OCI-LY3 (cell line): ENCODE measurements around the gene EPHA6.
A peak's percentile ranks its signal among the peaks of the same experiment; 100 is the strongest.
"Not testable (repeated sequence)": the region's sequence is repeated elsewhere in the genome, so short reads cannot be mapped to it uniquely, and the experiment has no call there.

Experiments used
- H2AFZ ChIP-seq: fragments of 200-600, 300-600 bp; shearing (Covaris generic); 2 replicates; pipeline ENCODE4 v1.6.0; 2014; ENCODE audit warnings: antibody characterized with exemption, low read depth, low read length
- H3K27ac ChIP-seq: fragments of 200-600, 300-600 bp; sonication (generic); 2 replicates; pipeline ENCODE4 v1.5.1; 2014; ENCODE audit warnings: mild to moderate bottlenecking, low read length, moderate library complexity, mixed read lengths
- H3K27me3 ChIP-seq: fragments of 200-600, 300-600 bp; sonication (generic); 2 replicates; pipeline ENCODE4 v1.6.1; 2014; ENCODE audit warnings: low read depth, low read length, mixed read lengths
- H3K36me3 ChIP-seq: fragments of 200-600, 300-600 bp; sonication (generic); replicated peaks from 2 replicates; pipeline ENCODE3; 2014; ENCODE audit warnings: low read depth, low read length, mixed read lengths
- H3K4me1 ChIP-seq: fragments of 300-600, 200-600 bp; sonication (generic); 2 replicates; pipeline ENCODE4 v1.6.1; 2014; ENCODE audit warnings: low read length, mixed read lengths
- H3K4me2 ChIP-seq: fragments of 200-600, 300-600 bp; sonication (generic); 2 replicates; pipeline ENCODE4 v1.6.1; 2014; ENCODE audit warnings: low read length, mixed read lengths
- H3K4me3 ChIP-seq: fragments of 300-600, 200-600 bp; sonication (generic); 2 replicates; pipeline ENCODE4 v1.5.1; 2014; ENCODE audit warnings: antibody characterized with exemption, mild to moderate bottlenecking, low read length, moderate library complexity
- H3K79me2 ChIP-seq: fragments of 300-600, 200-600 bp; shearing (Covaris generic); 2 replicates; pipeline ENCODE4 v1.6.1; 2014; ENCODE audit warnings: mild to moderate bottlenecking, low read length, mixed read lengths
- H3K9ac ChIP-seq: fragments of 300-600, 200-600 bp; shearing (Covaris generic); 2 replicates; pipeline ENCODE4 v1.6.0; 2014; ENCODE audit warnings: mild to moderate bottlenecking, low read length, moderate library complexity
- H3K9me3 ChIP-seq: fragments of 200-600, 300-600 bp; shearing (Covaris generic); 2 replicates; pipeline ENCODE4 v1.6.1; 2014; ENCODE audit warnings: low read length, mixed read lengths; ENCODE audit not compliant: insufficient read depth
- H4K20me1 ChIP-seq: fragments of 200-600, 300-600 bp; sonication (generic); 2 replicates; pipeline ENCODE4 v1.6.1; 2016; ENCODE audit warnings: low read length, mixed read lengths; ENCODE audit not compliant: insufficient read depth
- CTCF ChIP-seq: fragments of 200-600, 300-600 bp; sonication (generic); IDR thresholded peaks from 2 replicates; pipeline ENCODE4 v1.5.1; 2014; ENCODE audit warnings: antibody characterized with exemption, low read length, low read depth
- EZH2phosphoT487 ChIP-seq: fragments of 200-600 bp; shearing (Covaris generic); IDR thresholded peaks from 2 replicates; pipeline ENCODE4 v1.6.1; 2018; ENCODE audit warnings: antibody characterized with exemption, mixed run types, low read depth

Gene EPHA6

GRCh38 chr3:97612632-97613031, 798.2 kb downstream of the EPHA6 start:
- H3K9me3 ChIP-seq, result no peaks in the 10 kb centered on the region
- no peaks in the 10 kb centered on the region for H3K36me3 ChIP-seq
- no peaks in the 10 kb centered on the region for H3K27me3 ChIP-seq
- no peak overlapping the region for H3K27ac ChIP-seq
- no peak for TF ChIP-seq EZH2phosphoT487
- TF ChIP-seq CTCF, result no peak
- no peak overlapping the region for H3K9ac ChIP-seq
- no peak overlapping the region for H2AFZ ChIP-seq
- no peaks in the 10 kb centered on the region for H4K20me1 ChIP-seq
- no peak overlapping the region for H3K4me3 ChIP-seq
- no peak overlapping the region for H3K4me2 ChIP-seq
- no peaks in the 10 kb centered on the region for H3K79me2 ChIP-seq
- no peaks in the 10 kb centered on the region for H3K4me1 ChIP-seq

- Histone ChIP-seq H3K9ac (no peak overlapping the region), H3K36me3 (no peaks in the 10 kb centered on the region), H3K4me3 (no peak overlapping the region), H3K4me1 (no peaks in the 10 kb centered on the region), H3K27me3 (no peaks in the 10 kb centered on the region), H3K9me3 (no peaks in the 10 kb centered on the region), H4K20me1 (no peaks in the 10 kb centered on the region), H3K79me2 (no peaks in the 10 kb centered on the region), H3K27ac (no peak overlapping the region), H2AFZ (no peak overlapping the region), H3K4me2 (no peak overlapping the region)
- TF ChIP-seq EZH2phosphoT487 (no peak), CTCF (no peak)
Measured at GRCh38 chr3:97613139-97613538, 798.7 kb downstream of the EPHA6 start.

- H3K27me3 ChIP-seq, H3K79me2 ChIP-seq, H3K9me3 ChIP-seq, H3K36me3 ChIP-seq, H4K20me1 ChIP-seq, H3K4me1 ChIP-seq, H3K9ac ChIP-seq, H3K4me3 ChIP-seq, H2AFZ ChIP-seq, H3K4me2 ChIP-seq, H3K27ac ChIP-seq: not testable (repeated sequence)
Measured at GRCh38 chr3:97620514-97620913, 806.1 kb downstream of the EPHA6 start.

- no peaks in the 10 kb centered on the region for H3K9me3 ChIP-seq
- H3K4me2 ChIP-seq, result no peak overlapping the region
- H3K27ac ChIP-seq, result no peak overlapping the region
- no peak overlapping the region for H3K9ac ChIP-seq
- H3K4me1 ChIP-seq, result no peaks in the 10 kb centered on the region
- TF ChIP-seq EZH2phosphoT487 (no peak), CTCF (no peak)
- no peaks in the 10 kb centered on the region for H4K20me1 ChIP-seq
- no peaks in the 10 kb centered on the region for H3K36me3 ChIP-seq
- H3K27me3 ChIP-seq, result no peaks in the 10 kb centered on the region
- H2AFZ ChIP-seq, result 0 out of 2 replicates have a peak overlapping the region, but pooled peaks have one; percentile 24
- no peak overlapping the region for H3K4me3 ChIP-seq
- H3K79me2 ChIP-seq, result no peaks in the 10 kb centered on the region
Measured at GRCh38 chr3:97636465-97636864, 822.1 kb downstream of the EPHA6 start.

GRCh38 chr3:97646932-97647331, 832.5 kb downstream of the EPHA6 start:
- no peaks in the 10 kb centered on the region for H3K36me3 ChIP-seq
- no peak overlapping the region for H3K4me2 ChIP-seq
- no peaks in the 10 kb centered on the region for H3K79me2 ChIP-seq
- H2AFZ ChIP-seq, result no peak overlapping the region
- no peak overlapping the region for H3K4me3 ChIP-seq
- no peaks in the 10 kb centered on the region for H3K27me3 ChIP-seq
- H3K9me3 ChIP-seq, result peaks cover 2% of the 10 kb centered on the region; the same call in 1 of the 2 replicates
- no peak for TF ChIP-seq CTCF
- TF ChIP-seq EZH2phosphoT487, result no peak
- no peak overlapping the region for H3K27ac ChIP-seq
- H4K20me1 ChIP-seq, result no peaks in the 10 kb centered on the region
- H3K4me1 ChIP-seq, result no peaks in the 10 kb centered on the region
- H3K9ac ChIP-seq, result no peak overlapping the region
